NOMO-1 (cell line): ENCODE data around the gene CAB39L.
A peak's percentile ranks its signal among the peaks of the same experiment; 100 is the strongest.

Experiments used
- DNase-seq, 2 experiments: peaks; one replicate each; lab custom pipeline; 2025; ENCODE audit not compliant: unreplicated experiment in 2 of 2; lab: John Stamatoyannopoulos, UW

The CAB39L gene

DNA sequence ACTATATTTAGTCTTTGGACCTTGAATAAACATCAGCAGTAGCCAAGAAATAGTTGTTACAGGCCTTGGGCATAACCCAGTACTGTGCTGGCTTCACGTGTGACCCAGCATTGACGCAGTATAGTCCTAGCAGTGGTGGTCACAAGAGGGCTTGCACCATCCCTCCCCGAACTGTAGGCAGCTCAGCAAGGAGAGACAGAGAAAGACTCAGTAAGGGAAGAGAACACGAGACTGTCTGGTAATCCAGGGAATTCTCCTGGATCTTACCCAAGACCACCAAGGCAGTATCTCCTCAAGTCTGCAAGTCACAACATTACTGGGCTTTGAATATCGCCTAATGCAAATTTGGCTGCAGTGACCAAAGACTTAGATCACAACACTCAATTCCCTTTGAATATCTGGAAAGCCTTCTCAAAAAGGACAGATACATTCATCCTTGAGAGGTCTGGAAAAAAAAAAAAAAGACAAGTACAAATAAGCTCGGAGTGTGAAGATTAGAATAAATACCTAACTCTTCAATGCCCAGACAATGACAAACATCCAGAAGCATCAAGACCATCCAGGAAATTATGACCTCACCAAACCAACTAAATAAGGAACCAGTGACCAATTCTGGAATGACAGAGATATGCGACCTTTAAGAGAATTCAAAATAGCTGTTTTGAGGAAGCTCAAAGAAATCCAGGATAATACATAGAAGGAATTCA, 39.7 kb downstream of the CAB39L start:
- DNase-seq, result no peak

- peak; percentile 46 to 70 for DNase-seq
Measured at GRCh38 chr13:49400755-49401659, 42.9 kb downstream of the CAB39L start.

DNA sequence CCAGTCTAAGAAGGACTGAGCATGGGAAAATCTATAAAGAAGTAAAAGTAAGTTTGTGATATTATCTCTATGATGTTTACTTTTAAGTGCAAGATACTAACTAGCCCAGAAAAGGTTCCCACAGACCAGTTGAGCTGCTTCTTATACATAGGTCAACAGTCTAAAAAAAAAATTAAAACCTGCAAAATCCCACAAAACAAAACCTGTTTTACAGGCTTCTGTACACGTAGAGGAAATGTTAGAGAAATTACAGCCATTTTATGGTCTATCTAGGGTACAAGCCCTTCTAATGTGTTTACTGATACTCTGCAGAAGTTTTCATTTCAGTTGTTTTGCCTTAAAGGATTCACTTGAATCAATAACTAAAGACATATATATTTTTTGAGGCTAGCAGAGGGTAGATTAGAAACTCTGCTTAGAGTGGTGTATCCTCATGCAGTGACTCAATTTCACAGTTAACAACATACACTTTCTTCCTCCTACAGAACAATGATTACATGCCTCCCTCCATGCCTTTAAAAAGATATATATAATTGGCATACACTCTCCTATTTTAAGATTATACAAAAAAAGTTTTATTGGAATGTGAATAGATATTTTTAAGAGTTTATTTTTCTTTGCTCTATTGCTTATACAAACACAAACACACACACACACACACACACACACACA, 43.9 kb downstream of the CAB39L start:
- no peak for DNase-seq

GRCh38 chr13:49395878-49396380, 47.9 kb downstream of the CAB39L start:
- no peak for DNase-seq

- no peak for DNase-seq
Measured at GRCh38 chr13:49395451-49395865, 48.4 kb downstream of the CAB39L start.

DNA sequence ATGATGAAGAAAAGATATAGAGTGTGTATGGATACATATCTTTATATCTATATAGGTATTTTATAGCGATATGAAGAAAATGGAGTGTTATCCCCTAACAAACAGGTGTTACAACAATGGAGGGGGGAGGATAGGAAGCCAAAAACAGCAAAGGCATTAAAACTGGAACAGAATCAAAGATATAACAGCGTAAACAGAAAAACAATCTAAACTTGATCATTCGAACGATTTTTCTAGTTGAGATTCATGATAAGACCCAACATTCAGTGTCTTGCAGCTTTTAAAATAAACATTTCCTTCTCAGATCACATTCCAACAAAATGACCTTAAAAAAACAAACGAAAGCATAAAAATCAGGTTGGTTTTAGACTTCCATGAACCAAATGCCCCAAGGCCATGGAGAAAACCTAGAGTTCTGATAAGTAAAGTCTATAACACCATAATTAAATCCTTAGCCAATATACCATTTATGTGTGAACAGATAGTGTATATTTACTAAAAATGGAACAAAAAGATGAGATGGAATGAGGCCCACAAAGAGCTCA, 55.7 kb downstream of the CAB39L start:
- no peak for DNase-seq

DNA sequence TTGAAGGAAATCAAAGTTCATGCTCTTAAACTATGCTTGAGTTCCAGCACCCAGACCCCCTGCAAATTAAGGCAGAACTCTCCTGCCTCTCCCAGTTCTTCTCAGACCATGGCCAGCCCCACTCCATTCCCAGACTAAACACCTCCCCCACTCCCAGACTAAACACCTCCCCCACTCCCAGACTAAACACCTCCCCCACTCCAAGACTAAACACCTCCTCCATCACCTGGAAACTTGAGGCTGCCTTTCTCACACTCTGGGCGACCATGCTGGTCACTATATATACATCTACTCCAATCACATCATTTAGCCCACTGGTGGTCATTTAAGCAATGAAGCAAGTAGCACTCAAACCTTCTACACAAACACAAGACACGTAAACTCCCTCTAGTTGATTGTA, 57.2 kb downstream of the CAB39L start:
- DNase-seq, result no peak

- no peak for DNase-seq
Measured at GRCh38 chr13:49376121-49376520, 67.7 kb downstream of the CAB39L start.

GRCh38 chr13:49374585-49375290, 69.1 kb downstream of the CAB39L start:
- peak; percentile 13 to 64 for DNase-seq

DNA sequence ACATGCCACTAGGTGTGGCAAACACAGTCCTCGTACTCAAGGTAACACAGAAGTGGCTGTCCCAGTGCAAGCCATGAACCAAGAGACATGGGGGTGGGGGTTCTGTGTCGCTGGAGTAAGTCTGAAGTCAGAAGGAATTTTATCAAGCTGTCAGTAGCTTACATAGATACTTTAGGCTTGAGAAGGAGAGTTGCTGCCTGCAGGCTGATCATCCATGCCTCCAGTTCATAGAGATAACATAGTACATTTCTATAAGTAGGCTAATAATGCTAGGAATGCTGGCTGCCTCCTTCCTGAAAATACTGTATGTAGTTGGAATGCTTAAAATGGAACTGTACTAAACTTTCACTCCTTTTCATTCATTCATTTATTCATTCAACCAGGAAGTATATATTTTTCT, 70.1 kb downstream of the CAB39L start:
- DNase-seq, result no peak

GRCh38 chr13:49371943-49372613, 71.8 kb downstream of the CAB39L start:
- no peak for DNase-seq

DNA sequence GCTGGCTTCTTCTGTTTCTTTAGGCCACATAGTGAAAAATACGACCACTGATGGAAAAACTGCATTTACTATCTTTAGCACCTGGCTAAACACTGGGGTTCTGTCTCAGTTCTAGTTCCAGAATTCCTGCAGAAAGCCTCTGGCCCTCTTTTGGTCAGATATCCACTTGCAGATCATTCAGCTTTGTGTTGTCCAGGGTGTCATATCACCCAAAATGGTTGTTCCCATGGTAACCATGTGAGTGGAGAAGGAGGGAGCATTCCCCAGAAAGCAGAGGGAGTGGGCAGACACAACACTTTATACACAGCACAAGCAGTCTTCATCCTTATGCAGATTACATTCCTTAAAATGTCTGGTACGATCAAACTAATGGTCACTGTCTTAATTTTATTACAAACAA, 73.5 kb downstream of the CAB39L start:
- no peak for DNase-seq

GRCh38 chr13:49369866-49370265, 74.0 kb downstream of the CAB39L start:
- DNase-seq, result no peak

- DNase-seq, result no peak
Measured at GRCh38 chr13:49368688-49369087, 75.2 kb downstream of the CAB39L start.

- no peak for DNase-seq
Measured at GRCh38 chr13:49367640-49368422, 76.0 kb downstream of the CAB39L start.

DNA sequence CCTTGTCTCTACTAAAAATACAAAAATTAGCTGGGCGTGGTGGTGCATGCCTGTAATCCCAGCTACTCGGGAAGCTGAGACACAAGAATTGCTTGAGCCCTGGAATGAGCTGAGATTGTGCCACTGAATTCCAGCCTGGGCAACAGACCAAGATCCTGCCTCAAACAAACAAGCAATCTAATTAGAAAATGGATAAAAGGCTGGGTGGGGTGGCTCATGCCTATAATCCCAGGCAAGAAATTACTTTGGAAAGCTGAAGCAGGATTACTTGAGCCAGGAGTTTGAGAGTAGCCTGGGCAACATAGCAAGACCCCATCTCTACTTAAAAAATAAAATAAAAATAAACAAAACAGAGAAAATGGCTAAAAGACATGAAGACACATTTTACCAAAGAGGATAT, 77.0 kb downstream of the CAB39L start:
- DNase-seq, result no peak

DNA sequence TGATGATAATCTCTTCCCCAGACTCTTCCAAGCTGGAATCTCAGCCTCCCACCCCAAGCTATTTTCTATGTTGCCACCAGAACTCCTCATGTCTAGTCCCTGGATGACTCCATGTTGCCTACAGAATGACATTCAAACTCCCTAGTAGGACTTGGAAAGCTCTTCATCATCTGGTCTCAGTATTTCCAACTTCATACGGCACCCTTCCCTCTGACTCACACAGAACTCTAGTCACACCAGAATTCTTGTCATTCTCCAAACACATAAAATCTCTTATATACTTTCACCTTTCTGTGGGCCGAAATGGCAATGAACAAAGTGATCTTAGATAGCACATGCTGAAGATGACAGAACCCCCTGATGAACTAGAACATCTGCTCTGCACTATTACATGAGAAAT, 86.2 kb downstream of the CAB39L start:
- no peak for DNase-seq

- no peak for DNase-seq
Measured at GRCh38 chr13:49356223-49356622, 87.6 kb downstream of the CAB39L start.

GRCh38 chr13:49354719-49355118, 89.1 kb downstream of the CAB39L start:
- no peak for DNase-seq
